GM18951 (cell line): ENCODE data around the gene PTGES2.

Experiments used
- POLR2A ChIP-seq: IDR thresholded peaks from 4 replicates; pipeline ENCODE4 v1.6.1; 2011; ENCODE audit warnings: mild to moderate bottlenecking; ENCODE audit not compliant: insufficient read length, insufficient read depth; ENCODE audit errors: extremely low read depth
- in situ Hi-C: fragments of 300-500 bp; cut with MboI; formaldehyde crosslinking; loops from one replicate; pipeline ENCODE4 v1.12.0; 2022; ENCODE audit warnings: low sequenced_read_pairs, mixed read lengths, inconsistent platforms; ENCODE audit not compliant: unreplicated experiment

PTGES2 gene

GRCh38 chr9:128127568-128127989 lies at the start of gene PTGES2:
PTGES2 (minus strand) TSS chr9:128127729; CDS start chr9:128127717, 12 bp downstream.
- in situ Hi-C loops: no loop called here

GRCh38 chr9:128175726-128176125 lies 48.2 kb upstream of the PTGES2 start:
- no peak for TF ChIP-seq POLR2A
- in situ Hi-C loops: no loop called here

More at GRCh38 chr9:128127568-128127989, at the start of gene PTGES2:
- peak; percentile 71 for TF ChIP-seq POLR2A

GRCh38 chr9:128175102-128175563 lies 47.6 kb upstream of the PTGES2 start:
- no peak for TF ChIP-seq POLR2A
- in situ Hi-C loops: no loop called here

- TF ChIP-seq POLR2A: no peak
- in situ Hi-C loops: no loop called here
Measured at GRCh38 chr9:128174062-128174461, 46.5 kb upstream of the PTGES2 start.

GRCh38 chr9:128169925-128170324 lies 42.4 kb upstream of the PTGES2 start:
- TF ChIP-seq POLR2A: no peak
- in situ Hi-C loops: no loop called here

GRCh38 chr9:128169492-128169891 lies 42.0 kb upstream of the PTGES2 start:
- no peak for TF ChIP-seq POLR2A
- in situ Hi-C loops: no loop called here

- TF ChIP-seq POLR2A: no peak
- in situ Hi-C loops: no loop called here
Measured at GRCh38 chr9:128168731-128169308, 41.3 kb upstream of the PTGES2 start.

- in situ Hi-C loops: no loop called here
- TF ChIP-seq POLR2A: no peak
Measured at GRCh38 chr9:128167209-128167608, 39.7 kb upstream of the PTGES2 start.

- in situ Hi-C loops: no loop called here
- no peak for TF ChIP-seq POLR2A
Measured at GRCh38 chr9:128166169-128166568, 38.6 kb upstream of the PTGES2 start.

- in situ Hi-C loops: no loop called here
- TF ChIP-seq POLR2A: no peak
Measured at GRCh38 chr9:128164307-128164885, 36.9 kb upstream of the PTGES2 start.

GRCh38 chr9:128163523-128164306 lies 36.2 kb upstream of the PTGES2 start:
- no peak for TF ChIP-seq POLR2A
- in situ Hi-C loops: no loop called here

- in situ Hi-C loops: no loop called here
- TF ChIP-seq POLR2A: no peak
Measured at GRCh38 chr9:128163027-128163515, 35.5 kb upstream of the PTGES2 start.

GRCh38 chr9:128162215-128163026 lies 34.9 kb upstream of the PTGES2 start:
- no peak for TF ChIP-seq POLR2A
- in situ Hi-C loops: no loop called here
